ENCODE measurements around the gene MED25. TPM values are rescaled to one million over a fixed set of nuclear protein-coding genes. Genes with fewer than 3 reads are reported as not detected.

The MED25 gene
- total and polyA plus RNA-seq, 9 of the 15 experiments (the other 6 are each of a cell fraction or from before 2014, with no cell fraction given): 4.1 to 93.9 (median 19.3) TPM

DNA sequence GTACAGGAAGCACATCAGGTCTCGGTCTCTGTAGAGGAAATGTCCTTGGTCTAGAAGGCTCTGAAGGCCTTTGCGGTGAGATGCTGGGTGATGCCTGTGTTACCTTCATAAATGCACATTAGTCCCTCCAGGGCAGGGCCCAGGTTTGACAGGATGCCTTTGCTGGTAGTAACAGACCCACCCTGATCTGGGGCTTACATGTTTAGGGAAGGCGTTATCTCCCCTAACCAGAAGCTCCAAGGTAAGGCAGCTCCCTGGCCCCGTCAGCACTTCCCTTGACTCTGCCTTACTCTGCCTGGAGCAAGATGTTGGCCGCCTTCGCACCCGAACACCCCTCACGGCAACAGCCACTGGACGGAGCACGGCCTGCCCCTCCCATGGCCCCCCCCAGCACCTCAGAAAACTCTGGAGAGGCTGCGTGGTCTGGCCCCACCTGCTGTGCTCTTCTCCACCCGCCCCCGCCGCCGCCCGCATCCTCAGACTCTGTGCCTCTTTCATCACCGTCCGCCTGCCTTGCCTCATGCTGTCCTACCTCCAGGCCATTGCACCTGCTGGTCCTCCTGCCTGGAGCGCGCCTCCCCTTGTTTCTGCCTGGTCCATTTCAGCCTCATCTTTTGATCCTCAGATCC lies 42.2 kb upstream of the MED25 start (continued):
- TF ChIP-seq REST (IDR thresholded peaks at IDR 0.05; ENCODE audit: borderline replicate concordance) (peak; percentile 53), REST (CRISPR knock-in tag; IDR thresholded peaks at IDR 0.05; ENCODE audit: low read depth) (no peak), RAD21 (CRISPR knock-in tag; conservative IDR thresholded peaks at IDR 0.05 in 1 of 2, IDR thresholded peaks at IDR 0.05 in 1 of 2) (no peak), ZNF407 (IDR thresholded peaks at IDR 0.05; ENCODE audit: low read depth) (no peak), JUN (IDR thresholded peaks at IDR 0.05; ENCODE audit: borderline replicate concordance, low read depth, low read length) (no peak), JUN (CRISPR knock-in tag; IDR thresholded peaks at IDR 0.05; ENCODE audit: borderline replicate concordance) (0 out of 2 replicates have a peak, but pooled peaks have one; percentile 63), CREB1 (IDR thresholded peaks at IDR 0.05) (peak; percentile 62; the same call in 1 of the 2 replicates), CREB1 (CRISPR knock-in tag; IDR thresholded peaks at IDR 0.05) (no peak)
- TF ChIP-seq, protein P1, sequence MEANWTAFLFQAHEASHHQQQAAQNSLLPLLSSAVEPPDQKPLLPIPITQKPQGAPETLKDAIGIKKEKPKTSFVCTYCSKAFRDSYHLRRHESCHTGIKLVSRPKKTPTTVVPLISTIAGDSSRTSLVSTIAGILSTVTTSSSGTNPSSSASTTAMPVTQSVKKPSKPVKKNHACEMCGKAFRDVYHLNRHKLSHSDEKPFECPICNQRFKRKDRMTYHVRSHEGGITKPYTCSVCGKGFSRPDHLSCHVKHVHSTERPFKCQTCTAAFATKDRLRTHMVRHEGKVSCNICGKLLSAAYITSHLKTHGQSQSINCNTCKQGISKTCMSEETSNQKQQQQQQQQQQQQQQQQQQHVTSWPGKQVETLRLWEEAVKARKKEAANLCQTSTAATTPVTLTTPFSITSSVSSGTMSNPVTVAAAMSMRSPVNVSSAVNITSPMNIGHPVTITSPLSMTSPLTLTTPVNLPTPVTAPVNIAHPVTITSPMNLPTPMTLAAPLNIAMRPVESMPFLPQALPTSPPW (CRISPR knock-in tag; IDR thresholded peaks at IDR 0.05): peak; percentile 54

All from K562 (cell line).